ENCODE data around the gene USP2. TPM values are rescaled to one million over a fixed set of nuclear protein-coding genes. Genes with fewer than 3 reads are reported as not detected.

USP2 gene
- polyA plus RNA-seq, 1 donor: 62.9 TPM

DNA sequence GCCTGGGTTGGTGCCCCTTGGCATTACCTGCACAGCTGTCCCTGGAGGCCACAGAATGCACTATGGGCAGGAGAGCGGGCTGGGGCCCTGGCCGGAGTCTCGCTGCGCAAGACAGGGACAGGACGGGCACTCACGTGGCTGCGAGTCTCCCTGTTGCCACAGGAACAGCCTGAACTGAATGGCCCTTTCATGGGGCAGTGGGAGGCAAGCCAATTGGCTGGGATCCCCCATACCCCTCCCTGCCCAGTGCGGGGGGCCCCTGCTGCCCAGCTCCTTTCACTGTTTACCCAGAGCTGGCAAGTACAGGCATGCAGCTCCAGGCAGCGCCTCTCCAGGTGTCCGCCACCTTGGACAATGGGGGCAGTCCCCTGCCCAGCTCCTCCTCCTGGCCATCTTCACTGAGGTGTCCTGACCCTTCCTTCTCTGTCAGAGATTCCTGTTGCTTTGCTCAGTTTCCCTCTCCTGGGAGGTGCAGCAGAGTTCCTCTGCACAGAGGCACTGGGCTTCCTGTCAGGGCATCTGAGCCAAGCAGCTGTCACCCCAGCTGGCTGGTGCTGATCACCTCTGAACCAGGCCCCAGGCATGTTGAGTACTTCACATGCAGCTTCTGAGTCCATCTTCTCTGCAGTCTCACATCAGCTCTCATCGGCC, 5.2 kb downstream of the USP2 start:
- no peak for DNase-seq (ENCODE audit: low read depth)

DNA sequence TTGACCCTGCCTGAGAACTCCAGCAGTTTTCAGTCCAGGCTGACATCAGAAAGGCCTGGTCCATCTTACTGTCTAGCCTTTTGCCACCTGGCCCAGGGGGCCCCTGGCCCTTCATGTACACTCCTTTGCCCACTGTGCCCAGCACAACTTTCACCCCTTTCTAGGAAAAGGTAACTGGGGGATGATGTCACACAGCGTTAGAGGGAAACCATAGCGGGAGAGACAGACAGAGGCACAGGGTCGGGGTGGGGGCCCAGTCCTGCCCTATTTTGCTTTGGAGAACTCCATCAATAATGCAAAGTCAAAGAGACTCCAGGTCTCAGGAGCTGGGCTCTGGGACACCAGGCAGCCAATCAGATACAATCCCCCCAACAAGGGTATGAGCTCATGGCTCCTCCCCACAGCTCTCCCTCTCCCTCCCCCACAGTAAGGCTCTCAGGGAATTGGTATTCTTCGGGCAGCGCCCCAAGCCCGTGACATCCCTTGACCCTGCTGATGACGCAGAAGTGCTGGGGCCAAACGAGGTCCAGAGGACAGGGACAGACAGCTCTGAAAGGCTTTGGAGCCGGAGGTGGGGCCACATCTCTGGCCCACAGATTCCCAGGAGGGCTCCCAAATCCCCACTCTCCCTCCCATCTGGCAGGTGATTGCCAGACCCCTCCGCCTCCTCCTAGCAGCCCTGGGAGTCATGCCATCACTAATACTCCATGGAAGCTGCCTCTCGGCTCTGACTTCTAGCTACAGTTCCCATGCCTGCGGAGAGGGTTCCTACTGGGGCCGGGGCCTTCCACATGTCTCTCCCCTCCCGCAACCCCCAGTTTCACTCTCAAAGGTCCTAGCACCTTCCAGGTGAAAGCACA, 5.9 kb downstream of the USP2 start:
- DNase-seq (ENCODE audit: low read depth): no peak

DNA sequence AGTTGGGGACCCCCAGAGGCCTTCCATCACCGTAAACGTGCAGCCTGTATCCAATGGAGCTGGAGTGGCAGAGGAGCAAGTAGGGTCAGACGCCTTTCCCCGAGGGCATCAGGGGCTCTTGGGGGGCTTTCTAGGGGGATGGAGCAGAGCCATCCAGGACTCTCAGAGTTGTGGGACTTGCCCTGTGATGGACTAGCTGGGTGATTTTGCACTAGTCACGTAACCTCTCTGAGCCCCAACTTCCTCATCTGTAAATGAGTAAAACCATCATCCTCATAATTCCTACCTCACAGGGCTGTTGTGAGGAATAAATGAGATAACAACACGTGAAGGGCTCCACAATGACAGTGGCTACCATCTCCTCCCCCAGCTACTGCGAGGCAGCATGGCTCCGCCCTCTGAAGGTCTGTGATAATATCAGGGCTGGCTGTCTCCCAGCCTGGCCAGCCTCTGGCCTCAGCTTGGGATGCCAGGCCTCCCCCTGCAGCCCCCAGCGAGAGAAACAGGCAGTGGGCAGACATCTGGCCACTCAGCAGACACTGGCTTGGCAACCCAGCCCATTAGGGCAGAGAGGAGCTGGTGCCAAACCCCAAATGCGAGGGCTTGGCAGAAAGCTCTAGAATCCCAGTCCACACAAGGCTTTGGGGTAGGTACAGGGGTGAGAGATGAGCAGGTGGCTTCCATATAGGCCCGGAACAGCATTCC, 6.7 kb downstream of the USP2 start:
- DNase-seq (ENCODE audit: low read depth): no peak

DNA sequence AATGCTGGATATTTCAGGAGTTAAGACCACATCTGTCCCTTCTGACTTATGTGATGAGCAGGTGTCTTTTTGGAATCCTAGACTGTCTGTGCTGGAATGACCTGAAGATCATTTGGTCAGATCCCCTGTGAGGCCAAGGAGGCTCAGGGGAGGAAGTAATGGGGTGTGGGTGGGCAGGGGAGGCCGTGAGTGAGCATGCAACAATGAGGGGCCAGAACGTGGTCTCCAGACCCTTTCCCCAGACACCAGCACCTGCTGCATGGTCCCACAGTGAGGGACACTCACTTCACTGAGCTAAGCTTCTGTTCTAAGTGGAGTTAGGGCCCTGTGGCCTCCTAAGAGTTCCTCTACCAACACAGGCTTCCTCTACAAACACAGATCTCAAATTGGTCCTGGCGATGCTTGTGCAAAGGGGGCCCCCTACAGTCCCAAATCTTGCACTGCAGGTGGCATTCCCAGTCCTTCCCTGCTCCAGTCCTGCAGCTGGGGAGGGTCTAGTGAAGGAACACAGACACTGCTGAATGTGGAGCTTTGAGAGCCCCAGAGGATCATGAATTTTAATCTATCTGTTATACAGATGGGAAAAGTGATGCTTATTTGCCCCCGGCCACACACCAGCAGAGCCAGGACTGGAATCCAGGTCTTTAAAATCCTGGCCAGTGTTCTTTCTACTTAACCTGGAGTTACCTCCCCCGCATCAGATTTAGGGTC, 7.4 kb downstream of the USP2 start:
- DNase-seq (ENCODE audit: low read depth): no peak

DNA sequence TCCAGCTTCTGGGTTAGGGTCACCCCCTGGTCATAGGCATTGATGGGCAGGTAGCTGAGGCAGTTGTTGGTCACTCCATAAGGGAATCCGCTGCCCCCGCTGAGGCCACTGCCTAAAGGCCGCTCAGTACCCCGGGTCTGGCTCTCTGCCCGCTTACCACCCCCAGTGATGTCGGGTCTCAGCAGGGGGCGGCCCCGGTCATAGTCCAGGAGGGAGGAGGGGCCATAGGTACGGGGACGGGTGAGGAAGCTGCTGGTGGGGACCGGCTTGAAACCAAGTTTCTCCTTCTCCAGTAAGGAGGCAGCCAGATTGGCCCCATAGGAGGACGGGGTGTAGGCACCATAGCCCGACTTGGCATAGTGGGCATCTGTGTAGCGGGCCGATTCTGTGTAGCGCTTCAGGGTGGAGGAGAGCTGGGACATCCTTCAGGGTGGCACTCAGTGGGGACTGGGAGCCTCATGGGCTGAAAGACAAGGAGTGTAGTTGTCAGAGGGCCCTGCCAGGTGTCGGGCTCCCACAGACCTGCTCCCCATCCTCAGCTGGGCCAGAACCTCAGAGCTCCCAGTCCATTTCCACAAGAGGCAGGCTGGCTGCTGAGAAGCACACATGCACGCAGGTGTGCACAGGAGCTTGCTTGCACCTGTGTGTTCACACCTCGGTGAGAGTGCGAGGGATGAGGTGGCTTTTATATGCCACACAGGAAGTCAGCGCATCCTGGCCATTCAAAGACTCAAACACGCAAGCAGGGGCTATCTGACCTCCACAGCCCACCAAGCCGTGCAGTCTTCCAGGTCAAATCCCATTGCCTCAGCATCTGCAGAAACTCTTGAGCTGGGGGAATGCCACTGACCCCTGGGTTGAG, 8.2 kb downstream of the USP2 start:
- no peak for DNase-seq (ENCODE audit: low read depth)

DNA sequence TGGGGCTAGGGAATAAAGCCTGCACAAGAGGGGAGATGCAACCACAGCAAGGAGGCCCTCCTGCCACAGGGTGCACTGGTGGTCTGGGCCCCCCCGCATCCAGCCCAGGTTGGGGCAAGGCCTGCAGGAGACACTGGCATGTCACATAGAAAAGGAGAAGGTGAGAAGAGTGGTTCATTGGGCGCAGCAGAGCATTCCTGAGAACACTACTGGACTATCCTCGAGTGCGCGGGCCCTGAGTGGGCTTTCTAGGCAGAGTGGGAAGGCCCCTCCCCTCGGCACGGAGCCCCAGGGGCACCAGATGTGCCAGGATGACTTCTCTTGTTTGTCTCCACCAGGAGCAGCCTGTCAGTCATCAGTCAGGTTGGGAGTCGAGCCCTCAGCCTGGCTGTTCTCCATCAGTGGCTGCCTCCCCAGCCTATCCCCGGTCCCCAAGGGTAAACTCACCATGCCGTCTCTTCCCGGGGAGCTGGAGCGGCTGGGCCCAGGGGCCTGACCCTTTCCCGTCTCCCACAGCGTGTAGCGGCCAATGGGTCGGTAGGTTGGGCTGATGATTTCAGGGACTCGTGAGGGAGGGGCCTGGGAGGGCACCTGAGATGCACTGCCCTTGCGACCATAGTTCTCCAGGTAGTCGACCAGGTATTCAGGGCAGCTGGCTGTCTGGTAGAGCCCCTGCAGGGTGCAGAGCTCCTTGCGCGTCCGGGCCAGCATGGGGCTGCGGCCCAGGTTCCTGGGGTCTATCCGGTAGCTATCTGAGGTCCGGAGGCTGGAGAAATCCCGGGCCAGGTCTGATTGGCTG, 9.0 kb downstream of the USP2 start:
- DNase-seq (ENCODE audit: low read depth): no peak

DNA sequence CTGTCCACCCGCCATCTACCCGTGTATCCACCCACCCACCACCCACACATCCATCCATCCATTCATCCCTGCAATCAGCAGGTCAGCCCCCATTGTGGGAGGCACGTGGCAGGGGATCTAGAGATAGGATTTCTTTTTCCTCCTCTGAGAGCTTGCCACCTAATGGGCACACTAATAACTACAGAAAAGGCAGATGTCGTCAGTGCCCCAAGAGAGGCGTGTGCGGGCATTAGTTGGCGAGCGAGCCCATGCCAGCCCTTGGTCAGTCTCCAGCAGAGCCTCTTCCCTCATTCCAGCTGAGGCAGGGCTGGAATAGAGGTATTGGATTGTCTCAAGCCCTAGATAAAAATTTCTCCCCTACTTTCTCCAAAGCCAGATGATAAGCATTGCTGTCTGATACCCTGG, 9.7 kb downstream of the USP2 start:
- no peak for DNase-seq (ENCODE audit: low read depth)

DNA sequence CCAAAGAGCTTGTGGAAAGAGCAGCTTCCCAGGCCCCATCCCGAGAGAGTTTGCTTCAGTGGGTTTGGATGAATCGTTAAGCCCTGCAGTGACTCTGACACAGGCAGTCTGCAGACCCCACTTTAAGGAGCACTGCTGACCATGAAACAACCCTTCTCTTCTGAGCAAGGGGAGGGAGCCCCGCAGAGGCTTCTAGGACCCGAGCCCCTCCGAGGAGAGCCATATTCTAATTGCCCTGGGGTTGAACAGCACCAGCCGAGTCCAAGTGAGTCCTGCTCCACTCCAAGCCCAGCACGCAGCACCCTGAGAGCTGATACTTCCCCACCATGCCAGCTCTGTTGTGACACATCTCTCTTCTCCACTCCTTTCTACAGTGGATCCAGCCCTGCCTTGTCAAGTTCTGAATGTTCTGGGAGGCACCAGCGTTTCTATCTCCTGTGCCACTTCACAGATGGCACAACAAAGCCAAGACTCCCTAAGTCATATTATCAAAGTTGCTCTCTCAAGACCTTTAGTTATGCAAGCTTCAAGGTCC, 10.4 kb downstream of the USP2 start:
- DNase-seq (ENCODE audit: low read depth): no peak

DNA sequence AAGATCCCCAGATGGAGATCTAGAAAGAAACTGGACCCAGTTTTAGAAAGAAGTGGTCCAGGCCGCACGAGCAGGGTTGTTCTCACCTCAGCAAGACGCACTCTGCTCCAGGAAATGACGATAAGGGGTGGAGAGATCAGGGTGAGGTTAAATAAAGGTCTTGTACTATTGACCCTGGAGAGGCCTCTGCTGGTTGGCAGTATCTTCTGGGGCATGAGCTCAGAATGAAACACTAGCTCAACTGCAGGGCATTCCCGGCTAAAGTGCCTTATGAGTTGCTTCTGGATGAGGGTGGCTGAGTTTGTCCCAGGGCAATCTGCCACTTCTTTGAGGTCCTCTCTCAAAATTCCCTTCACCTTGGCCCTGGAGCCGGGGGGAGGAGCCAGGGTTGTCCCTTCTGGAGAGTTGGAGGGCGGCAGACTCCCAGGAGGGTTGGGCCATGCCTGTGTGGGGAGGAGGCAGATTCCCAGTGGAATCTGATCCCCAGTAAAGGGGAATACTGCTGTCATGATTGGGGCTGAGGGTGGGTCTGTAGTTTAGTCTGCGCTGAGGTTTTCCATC, 10.9 kb downstream of the USP2 start:
- no peak for DNase-seq (ENCODE audit: low read depth)

DNA sequence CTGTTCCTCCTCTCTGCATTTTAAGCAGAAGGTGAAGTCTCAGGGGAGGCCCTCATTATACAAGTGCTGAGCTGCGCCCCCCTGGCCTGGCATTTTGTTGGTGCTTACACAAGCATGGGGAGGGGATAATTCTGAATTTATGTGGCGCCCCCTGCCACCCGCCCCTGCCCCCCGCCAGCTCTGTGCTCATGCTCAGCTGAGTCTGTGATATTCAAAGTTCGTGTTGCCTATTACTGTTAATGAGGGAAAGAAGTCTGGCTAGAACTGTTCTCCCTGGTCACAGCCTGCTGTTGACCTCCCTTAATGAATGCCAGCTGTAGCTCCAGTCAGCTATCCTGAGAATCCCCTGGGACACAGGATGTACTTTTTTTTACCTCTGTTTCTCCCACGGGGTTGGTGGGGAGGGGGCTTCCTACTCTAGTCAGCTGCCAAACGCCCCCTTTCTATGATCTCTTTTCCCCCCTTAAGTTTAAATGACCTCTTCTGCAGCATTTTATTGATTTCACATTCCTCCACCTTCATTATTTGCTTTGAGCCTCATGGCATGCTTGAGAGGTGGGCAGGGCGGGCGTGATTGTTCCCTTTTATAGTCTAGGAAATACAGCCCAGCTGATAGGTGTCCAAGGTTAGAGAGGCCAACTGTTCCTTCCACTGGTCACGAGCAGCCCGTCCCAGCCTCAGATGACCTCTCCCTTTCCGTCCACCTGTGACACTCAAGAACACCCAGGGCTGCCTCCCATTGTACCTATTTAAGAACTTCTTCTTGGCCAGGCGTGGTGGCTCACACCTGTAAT, 12.2 kb downstream of the USP2 start:
- DNase-seq (ENCODE audit: low read depth): no peak

DNA sequence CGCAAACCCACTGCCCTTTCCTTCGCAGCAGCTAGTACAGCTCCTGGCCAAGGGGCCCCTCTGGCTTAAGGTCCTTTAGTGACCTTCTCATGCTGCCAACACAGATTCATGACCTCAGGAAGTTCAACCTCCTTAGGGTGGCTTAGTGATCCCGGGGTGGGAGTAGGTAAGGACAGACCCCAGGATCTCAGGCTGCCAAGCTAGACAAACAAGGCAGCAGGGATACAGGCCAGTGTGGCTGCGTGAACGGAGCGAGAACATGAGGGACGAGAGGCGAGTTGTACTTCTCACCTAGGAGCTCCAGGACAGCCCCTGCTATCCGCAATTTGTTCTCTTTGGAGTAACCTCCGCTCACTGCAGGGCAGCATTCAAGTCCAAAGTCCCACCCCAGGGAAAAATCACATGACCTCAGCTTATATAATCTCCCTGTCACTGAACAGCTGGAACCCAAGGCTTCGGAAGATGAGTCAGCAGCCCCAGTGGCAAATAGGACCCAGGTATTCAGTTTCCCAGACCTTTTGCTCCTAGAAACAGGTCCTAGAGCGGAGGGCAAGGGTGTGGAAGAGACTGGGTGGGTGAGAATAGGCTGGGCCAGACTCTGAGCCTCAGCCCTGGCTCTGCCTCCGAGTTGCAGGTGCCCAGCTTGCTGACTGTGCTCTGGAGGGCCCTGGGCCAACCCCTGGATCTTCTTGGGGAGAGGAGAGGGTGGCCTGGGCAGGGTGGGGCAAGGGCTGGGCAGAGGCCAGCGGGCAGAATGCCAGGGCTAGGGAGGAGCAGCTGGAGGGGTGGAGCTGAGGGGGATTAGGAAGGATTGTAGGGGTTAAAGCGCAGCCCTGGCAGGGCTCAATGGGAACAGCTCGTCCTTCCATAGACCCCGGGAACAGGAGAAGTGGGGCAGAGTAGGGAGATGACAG, 13.1 kb downstream of the USP2 start:
- DNase-seq (ENCODE audit: low read depth): no peak

DNA sequence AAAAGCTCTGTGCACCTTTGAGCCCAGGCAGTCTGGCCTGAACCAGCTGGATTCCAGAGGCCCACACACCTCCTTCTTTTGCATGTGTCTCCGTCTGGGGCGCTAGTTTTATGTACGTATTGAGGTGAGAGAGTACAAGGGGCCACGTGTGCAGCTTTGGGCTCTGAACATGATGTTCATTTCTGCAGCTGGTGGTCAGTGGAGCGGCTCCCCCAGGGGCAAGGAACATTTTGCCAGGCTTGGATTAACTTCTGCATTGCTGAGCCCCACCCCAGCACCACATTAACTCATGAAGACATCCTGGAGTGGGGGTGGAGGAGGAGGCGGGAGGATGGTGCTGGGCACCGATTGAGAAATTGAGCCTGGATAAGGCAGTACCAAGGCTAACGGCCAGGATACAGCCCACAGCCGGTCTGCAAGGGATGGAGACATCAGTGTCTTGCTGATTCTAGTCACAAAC, 13.8 kb downstream of the USP2 start:
- DNase-seq (ENCODE audit: low read depth): no peak

DNA sequence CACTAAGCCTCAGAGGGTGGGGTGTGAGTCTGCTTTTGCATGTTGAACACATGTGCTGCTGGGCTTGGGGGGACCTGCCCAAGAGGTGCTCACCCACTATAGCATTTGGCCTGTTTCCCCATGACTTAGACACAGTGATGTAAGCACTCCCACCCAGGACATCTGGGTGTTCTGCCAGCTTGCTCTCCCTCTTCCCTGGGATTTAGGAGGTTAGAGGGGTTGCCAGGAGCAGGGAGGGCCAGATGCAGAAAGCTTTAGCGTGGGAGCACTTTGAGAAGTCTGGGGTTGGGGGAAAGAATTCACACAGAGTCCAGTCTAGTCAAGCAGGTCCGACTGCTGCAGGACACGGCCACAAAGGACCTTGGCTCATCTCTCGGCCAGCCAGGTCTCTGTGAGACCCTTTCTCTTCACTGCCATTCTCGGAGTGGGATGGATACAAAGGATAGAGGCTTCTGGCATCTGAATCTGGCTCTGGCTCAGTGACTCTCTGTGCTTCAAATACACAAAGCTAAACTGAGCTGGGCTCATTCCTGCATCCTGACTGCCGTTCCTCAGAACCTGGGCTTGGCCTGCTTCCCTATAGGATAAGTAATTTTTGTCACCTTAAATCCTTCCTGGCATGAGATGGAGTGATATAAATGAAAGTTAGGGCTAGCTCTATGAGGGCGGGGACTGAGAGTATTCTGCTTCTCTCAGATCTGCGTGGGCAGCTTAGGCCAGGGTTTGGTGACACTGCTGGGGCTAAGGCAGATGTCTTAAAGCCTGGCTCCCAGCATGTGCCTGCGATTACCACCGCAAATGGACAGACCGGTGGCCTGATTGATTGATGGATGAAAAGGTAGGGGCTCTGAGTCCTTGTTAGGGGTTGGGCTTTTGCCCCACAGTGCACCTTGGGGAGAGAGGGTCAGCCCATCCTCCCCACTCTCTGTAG, 14.5 kb downstream of the USP2 start:
- DNase-seq (ENCODE audit: low read depth): no peak

DNA sequence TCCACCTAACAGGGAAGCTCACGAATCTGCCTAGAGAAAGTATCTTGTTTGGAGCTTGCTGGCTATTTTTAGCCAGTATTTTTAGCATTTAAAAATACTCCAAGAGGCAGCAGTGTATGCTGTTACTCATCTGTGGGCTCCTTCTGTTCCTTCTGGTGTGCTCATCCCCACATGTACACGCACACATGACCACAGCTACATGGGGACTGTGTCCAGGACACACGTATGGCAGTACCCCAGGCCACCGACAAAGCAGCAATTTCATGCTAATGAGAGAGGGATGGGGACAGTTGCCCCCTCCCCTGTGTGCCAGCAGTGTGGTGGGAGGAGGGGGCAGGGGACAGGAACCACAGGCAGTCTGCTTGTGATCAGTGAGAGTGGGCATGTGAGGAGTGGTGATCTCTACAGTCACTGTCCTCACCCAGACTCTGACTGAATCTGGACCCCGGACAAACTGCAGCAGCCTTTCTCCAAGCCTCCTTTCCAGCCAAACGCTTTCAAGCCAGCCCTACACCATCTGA, 16.4 kb downstream of the USP2 start:
- no peak for DNase-seq (ENCODE audit: low read depth)

DNA sequence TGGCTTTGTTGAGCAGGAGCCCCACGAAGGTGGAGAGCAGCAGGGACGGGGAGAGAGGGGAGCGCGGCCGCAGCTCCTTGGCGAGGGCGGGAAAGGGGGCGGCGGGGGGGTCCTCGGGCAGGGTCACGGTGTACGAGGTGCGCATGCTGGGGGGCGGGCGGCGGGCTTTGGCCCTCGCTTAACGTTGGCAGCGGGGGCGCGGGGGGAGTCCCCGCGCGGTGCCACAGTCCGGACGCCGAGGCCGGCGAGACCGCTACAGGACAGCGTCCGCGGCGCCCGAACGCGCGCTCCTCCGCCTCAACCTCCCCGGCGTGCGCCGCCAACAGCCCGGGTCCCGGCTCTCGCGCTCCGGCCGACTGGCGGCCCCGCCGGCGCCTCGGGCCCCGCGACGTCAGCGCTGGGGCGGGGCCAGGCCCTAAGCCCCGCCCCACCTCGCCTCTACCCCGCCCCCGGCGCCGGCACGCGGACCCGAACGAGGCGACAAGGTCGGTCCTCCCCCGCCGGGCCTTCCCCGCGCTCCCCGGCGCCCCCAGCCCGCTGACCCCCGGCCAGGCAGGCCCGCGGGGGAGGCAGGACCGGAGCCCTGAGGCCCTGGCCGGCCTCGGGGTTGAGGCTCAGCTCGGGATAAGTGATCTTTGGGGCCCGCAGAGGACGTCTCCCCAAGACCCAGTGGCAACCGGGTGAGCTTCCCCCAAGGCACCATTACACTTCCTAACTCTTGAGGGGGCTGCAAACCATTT, 17.5 kb downstream of the USP2 start:
- no peak for DNase-seq (ENCODE audit: low read depth)

Measured in forelimb muscle (tissue), 1 donor.